Stomach (tissue), 9 donors: ENCODE results near the gene HIVEP1. TPM values are rescaled to one million over a fixed set of nuclear protein-coding genes. Genes with fewer than 3 reads are reported as not detected.

ENCODE experiments used
- DNase-seq, 2 donors: peaks; one replicate each; pipeline versions ENCODE4 v3.0.0 to v3.0.0-alpha.2; 2013 to 2019
- H3K27ac ChIP-seq, 5 donors: fragments of 200-600 bp in 4 of 5; sonication (generic) in 4 of 5; one replicate each; pipeline ENCODE4 v1.5.1; 2013 to 2019; ENCODE audit warnings: mild to moderate bottlenecking in 1 of 5, moderate library complexity in 1 of 5
- H3K27me3 ChIP-seq, 3 donors: fragments of 200-600 bp; sonication (generic); one replicate each; pipeline ENCODE4 v1.5.1; 2017 to 2019; ENCODE audit warnings: mixed run types in 1 of 3
- H3K36me3 ChIP-seq, 4 donors: fragments of 200-600 bp; sonication (generic); 1 replicate in 3 of 4; 2 replicates in 1 of 4; pipeline ENCODE4 v1.5.1; 2016 to 2019
- H3K4me1 ChIP-seq, 4 donors: fragments of 200-600 bp; sonication (generic); one replicate each; pipeline ENCODE4 v1.5.1; 2016 to 2019
- H3K4me3 ChIP-seq, 4 donors: fragments of 200-600 bp; sonication (generic) in 3 of 4; one replicate each; pipeline ENCODE4 v1.5.1; 2016 to 2019; ENCODE audit warnings: mild to moderate bottlenecking in 1 of 4
- H3K9me3 ChIP-seq, 4 donors: fragments of 200-600 bp; sonication (generic); one replicate each; pipeline ENCODE4 v1.5.1; 2016 to 2019
- CTCF ChIP-seq, 7 experiments: fragments of 450-650 bp in 4 of 7; fragments of 200-600 bp in 3 of 7; sonication (generic) in 3 of 7; IDR thresholded peaks; one replicate each; pipeline ENCODE4 v1.5.1; 2016 to 2019; ENCODE audit warnings: antibody characterized with exemption in 7 of 7, control low read depth in 2 of 7, mild to moderate bottlenecking in 1 of 7
- EP300 ChIP-seq: sonication (generic); formaldehyde crosslinking; IDR thresholded peaks from one replicate; pipeline ENCODE4 v1.6.1; 2017; ENCODE audit warnings: antibody characterized with exemption
- POLR2A ChIP-seq, 4 donors: fragments of 450-650 bp; IDR thresholded peaks; one replicate each; pipeline ENCODE4 v1.6.1; 2016; ENCODE audit warnings: antibody characterized with exemption in 4 of 4, control low read depth in 2 of 4, mild to moderate bottlenecking in 1 of 4, moderate library complexity in 1 of 4
- POLR2AphosphoS5 ChIP-seq, 3 donors: sonication (generic); formaldehyde crosslinking; IDR thresholded peaks; one replicate each; pipeline ENCODE4 v1.6.1; 2016; ENCODE audit warnings: antibody characterized with exemption in 3 of 3
- WGBS, 5 donors: extraction: QIAGEN DNeasy Blood & Tissue Kit in 3 of 5; methylation state at CpG; one replicate each; pipeline versions ENCODE4 v1.1.5 to v1.1.7; 2013 to 2018; 5-methylcytosine and 5-hydroxymethylcytosine counted together
- intact Hi-C: fragments of 100-400 bp; cut with DNase I; formaldehyde crosslinking; loops from one replicate; pipeline ENCODE4 v1.15.1; 2023; ENCODE audit warnings: low total_unique reads
- polyA plus RNA-seq, 3 donors: library from polyadenylated mRNA; stranded (reverse); fragments of 200-250 nt; gene quantifications; one replicate each; pipeline ENCODE4 v1.2.3, GENCODE V29; 2013
- total RNA-seq, 5 donors: library from RNA; depleted of rRNA; stranded (reverse); fragments of >200 nt; gene quantifications; one replicate each; pipeline versions ENCODE4 v1.1.0 to v1.2.3, GENCODE V29; 2014 to 2016
- donor health status: healthy with polysubstance abuse.
- donor health status: Bipolar disorder and iron deficiency.
- donor health status: healthy.

HIVEP1 gene
- total and polyA plus RNA-seq, 8 donors, result 2.0 to 19.6 (median 14.1) TPM

GRCh38 chr6:12083763-12084162, 71.7 kb downstream of the HIVEP1 start:
- Histone ChIP-seq H3K9me3 (no peaks in the 10 kb centered on the region), H3K4me1 (peaks cover 0 to 47% (median 13%) of the 10 kb centered on the region in 4 donors), H3K4me3 (no peak overlapping the region), H3K27me3 (no peaks in the 10 kb centered on the region), H3K36me3 (no peaks in the 10 kb centered on the region), H3K27ac (no peak overlapping the region)
- no peak for DNase-seq
- TF ChIP-seq POLR2AphosphoS5 (IDR thresholded peaks at IDR 0.05) (no peak), POLR2A (IDR thresholded peaks at IDR 0.05) (no peak), CTCF (IDR thresholded peaks at IDR 0.05) (no peak), EP300 (no peak)
- intact Hi-C loops, result no loop called here

GRCh38 chr6:12084681-12085080, 72.6 kb downstream of the HIVEP1 start:
- WGBS, 5 donors, result 60 to 72% (median 66%) methylated on average over 7 of the region's 7 CpGs

GRCh38 chr6:12088531-12088930, 76.4 kb downstream of the HIVEP1 start:
- H3K4me3 ChIP-seq, result no peak overlapping the region
- no peaks in the 10 kb centered on the region for H3K27me3 ChIP-seq
- intact Hi-C loops, result no loop called here
- no peaks in the 10 kb centered on the region for H3K9me3 ChIP-seq
- DNase-seq, result no peak
- H3K4me1 ChIP-seq, result peaks cover 0 to 33% (median 5%) of the 10 kb centered on the region in 4 donors
- WGBS, 5 donors, result 82 to 93% (median 85%) methylated on average over 1 of the region's 1 CpG
- TF ChIP-seq EP300 (no peak), CTCF (IDR thresholded peaks at IDR 0.05) (no peak), POLR2AphosphoS5 (IDR thresholded peaks at IDR 0.05) (no peak), POLR2A (IDR thresholded peaks at IDR 0.05) (no peak)
- H3K36me3 ChIP-seq, result peaks cover 0 to 7% (median 0%) of the 10 kb centered on the region in 4 donors
- H3K27ac ChIP-seq, result no peak overlapping the region

More at GRCh38 chr6:12084681-12085080, 72.6 kb downstream of the HIVEP1 start:
- Histone ChIP-seq H3K9me3 (no peaks in the 10 kb centered on the region), H3K27me3 (no peaks in the 10 kb centered on the region), H3K4me3 (no peak overlapping the region), H3K4me1 (peaks cover 0 to 47% (median 13%) of the 10 kb centered on the region in 4 donors), H3K36me3 (peaks cover 0 to 4% (median 0%) of the 10 kb centered on the region in 4 donors), H3K27ac (no peak overlapping the region)
- TF ChIP-seq EP300 (no peak), POLR2A (IDR thresholded peaks at IDR 0.05) (no peak), CTCF (IDR thresholded peaks at IDR 0.05) (no peak), POLR2AphosphoS5 (IDR thresholded peaks at IDR 0.05) (no peak)
- intact Hi-C loops, result no loop called here
- no peak for DNase-seq

GRCh38 chr6:12090714-12091113, 78.6 kb downstream of the HIVEP1 start:
- H3K27ac ChIP-seq, result no peak overlapping the region
- no peaks in the 10 kb centered on the region for H3K27me3 ChIP-seq
- no peak overlapping the region for H3K4me3 ChIP-seq
- DNase-seq, result no peak
- H3K36me3 ChIP-seq, result peaks cover 0 to 7% (median 0%) of the 10 kb centered on the region in 4 donors
- peaks cover 0 to 21% (median 4%) of the 10 kb centered on the region in 4 donors for H3K4me1 ChIP-seq
- H3K9me3 ChIP-seq, result no peaks in the 10 kb centered on the region
- TF ChIP-seq POLR2A (IDR thresholded peaks at IDR 0.05), result no peak
- no peak for TF ChIP-seq POLR2AphosphoS5 (IDR thresholded peaks at IDR 0.05)
- TF ChIP-seq EP300, result no peak
- TF ChIP-seq CTCF (IDR thresholded peaks at IDR 0.05), result no peak
- intact Hi-C loops, result no loop called here
